ENCODE data around the gene PPAT.
"Not testable (repeated sequence)": the region's sequence is repeated elsewhere in the genome, so short reads cannot be mapped to it uniquely, and the experiment has no call there.

The PPAT gene

DNA sequence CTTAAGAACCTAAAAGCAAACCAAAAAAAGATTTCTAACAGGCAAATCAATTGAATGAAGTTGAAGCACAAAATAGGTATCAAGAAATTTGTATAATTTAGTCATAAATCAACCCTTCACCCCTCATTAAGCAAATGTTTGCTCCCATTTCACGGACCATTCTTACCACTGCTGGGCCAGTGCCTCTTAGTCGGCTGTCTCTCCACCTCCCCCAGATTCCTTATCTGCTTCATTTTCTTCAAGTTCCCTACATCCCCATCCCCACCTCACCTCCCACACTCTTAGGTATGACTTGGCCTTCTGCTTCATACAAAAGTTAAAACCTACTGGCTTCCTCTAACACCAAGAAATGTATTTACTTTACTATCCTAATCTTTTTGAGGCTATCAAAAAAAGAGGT lies 60.0 kb downstream of the PPAT start:
- no peak for DNase-seq (ENCODE audit: low read depth)

DNA sequence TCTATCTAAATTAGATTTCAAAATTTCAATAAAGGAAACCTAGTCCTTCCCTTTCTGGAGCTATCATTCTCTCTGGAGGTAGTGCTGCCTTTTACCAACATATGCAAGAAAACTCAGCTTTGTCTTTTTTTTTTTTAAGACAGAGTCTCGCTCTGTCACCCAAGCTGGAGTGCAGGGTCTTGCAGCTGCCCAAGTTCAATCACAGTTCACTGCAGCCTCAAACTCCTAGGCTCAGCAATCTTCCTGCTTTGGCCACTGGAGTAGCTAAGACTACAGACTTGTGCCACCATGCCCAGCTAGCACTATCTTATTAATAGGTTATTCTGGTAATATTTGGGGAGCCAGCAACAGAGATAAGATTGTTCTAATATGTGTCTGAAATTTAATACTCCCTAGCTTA lies 60.5 kb downstream of the PPAT start:
- DNase-seq (ENCODE audit: low read depth) = no peak

DNA sequence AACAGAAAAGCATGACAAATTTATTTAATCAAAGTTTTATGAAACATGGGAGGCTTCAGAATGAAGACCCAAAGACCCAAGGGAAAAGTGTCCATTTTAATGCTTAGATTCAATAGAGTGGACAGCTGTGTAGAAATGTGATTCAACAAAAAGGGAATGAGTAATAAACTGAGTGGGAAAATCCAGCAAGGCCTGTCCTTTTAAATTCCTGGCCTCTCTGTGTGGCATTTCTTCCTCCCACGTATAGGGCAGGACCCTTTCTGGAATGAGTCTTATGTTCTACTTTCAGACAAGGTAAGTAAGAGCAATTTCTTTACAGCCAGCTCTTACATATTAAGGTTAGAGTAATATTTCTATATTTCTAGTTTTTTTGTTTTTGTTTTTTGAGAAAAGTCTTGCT lies 62.6 kb downstream of the PPAT start:
- DNase-seq (ENCODE audit: low read depth) = peak; percentile 24

DNA sequence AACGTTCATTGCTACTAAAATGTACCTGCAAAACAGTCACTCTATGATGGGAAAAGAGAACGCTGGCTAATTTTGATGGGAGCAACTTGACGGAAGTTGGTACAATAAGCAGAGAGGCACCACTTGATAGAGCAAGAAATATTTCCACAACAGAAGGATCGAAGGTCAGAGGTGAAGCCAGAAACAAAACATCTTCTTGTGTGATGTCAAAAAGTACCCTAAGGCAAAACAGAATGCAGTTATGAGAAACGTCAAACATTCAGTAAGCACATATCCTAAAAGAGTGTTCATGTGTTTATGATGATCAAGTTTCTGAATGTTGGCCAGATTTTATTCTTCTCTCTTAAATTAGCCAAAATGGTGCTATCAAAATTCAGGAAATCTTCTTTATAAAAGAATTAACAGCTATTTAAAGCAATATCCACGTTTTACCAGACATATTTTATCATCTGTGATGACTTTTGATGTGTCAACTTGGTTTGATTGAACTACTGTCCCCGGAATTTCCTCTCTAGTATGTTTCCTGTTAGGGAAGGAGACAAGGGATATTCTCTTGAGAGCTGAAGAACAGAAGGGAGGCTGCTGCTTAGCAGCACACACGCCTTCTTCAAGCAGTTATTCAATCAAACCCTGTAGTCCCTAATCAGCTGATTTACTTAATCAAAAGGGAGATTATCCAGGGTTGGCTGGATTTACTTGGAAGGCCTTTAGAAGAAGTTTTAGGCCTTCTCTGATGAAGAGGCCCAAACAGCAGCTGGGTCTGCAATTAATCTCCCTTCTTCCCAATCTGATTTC lies 63.8 kb downstream of the PPAT start:
- no peak for DNase-seq (ENCODE audit: low read depth)

DNA sequence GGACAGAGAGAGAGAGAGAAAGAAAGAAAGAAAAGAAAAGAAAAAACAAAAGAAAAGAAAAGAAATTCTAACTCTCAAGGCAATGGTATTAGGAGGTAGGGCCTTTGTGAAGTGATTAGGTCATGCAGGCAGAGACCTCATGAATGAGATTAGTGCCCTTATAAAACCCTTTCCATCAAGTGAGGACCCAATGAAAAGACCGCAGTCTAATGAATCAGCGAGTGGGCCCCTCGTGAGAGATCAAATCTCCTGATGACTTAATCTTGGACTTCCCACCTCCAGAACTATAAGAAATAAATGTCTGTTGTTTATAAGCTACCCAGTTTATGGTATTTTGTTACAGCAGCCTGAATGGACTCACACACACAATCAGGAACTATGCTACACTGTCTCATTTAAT lies 65.0 kb downstream of the PPAT start:
- peak; percentile 20 for DNase-seq (ENCODE audit: low read depth)

DNA sequence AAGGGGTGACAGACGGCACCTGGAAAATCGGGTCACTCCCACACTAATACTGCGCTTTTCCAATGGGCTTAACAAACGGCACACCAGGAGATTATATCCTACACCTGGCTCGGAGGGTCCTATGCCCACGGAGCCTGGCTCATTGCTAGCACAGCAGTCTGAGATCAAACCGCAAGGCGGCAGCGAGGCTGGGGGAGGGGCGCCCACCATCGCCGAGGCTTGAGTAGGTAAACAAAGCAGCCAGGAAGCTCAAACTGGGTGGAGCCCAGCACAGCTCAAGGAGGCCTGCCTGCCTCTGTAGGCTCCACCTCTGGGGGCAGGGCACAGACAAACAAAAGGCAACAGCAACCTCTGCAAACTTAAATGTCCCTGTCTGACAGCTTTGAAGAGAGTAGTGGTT lies 72.4 kb downstream of the PPAT start:
- not testable (repeated sequence) for DNase-seq (ENCODE audit: low read depth)

DNA sequence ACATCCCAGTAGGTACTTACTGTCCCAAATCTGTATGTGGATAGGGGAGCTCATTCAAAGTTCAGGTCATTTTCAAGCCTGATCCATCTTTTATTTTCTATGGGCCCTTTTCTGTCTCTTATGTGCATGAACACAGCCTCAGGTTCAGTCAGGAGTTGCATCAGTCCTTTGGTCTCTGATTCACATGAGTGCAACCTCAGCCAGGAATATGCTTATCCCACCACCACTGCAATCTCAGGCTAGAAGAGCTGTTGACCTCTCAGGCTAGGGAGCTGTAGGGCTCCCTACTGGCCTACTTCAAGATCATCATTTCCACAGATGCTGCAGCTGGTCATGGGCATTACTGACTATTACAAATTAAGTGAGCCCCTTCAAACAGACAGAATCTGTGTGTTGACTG lies 75.3 kb downstream of the PPAT start:
- no peak for DNase-seq (ENCODE audit: low read depth)

DNA sequence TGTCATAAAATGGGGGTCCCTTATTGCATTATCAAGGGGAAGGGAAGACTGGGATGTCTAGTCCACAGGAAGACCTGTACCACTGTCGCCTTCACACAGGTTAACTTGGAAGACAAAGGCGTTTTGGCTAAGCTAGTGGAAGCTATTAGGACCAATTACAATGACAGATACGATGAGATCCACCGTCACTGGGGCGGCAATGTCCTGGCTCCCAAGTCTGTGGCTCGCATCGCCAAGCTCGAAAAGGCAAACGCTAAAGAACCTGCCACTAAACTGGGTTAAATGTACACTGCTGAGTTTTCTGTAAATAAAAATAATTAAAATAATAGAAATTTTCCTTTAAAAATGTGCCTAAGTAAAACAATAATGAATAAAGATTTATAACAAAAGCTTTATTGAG lies 78.8 kb downstream of the PPAT start:
- no peak for DNase-seq (ENCODE audit: low read depth)

DNA sequence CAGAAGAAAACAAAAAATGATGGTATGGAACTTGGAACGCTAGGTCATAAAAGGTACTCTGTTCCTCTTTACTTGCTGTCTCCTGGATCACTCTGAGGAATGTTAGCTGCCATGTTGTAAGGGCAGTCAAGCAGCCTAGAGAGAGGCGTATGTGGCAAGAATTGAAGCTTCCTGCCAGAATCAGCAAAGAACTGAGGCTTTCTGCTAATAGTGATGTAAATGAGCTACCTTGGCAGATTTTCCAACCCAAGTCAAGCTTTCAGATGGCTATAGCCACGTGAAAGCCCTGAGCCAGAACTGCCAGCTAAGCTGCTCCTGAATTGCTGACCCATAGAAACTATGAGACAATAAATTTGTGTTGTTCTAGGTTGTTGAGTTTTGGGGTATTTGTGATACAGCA lies 86.8 kb downstream of the PPAT start:
- DNase-seq (ENCODE audit: low read depth) = no peak

DNA sequence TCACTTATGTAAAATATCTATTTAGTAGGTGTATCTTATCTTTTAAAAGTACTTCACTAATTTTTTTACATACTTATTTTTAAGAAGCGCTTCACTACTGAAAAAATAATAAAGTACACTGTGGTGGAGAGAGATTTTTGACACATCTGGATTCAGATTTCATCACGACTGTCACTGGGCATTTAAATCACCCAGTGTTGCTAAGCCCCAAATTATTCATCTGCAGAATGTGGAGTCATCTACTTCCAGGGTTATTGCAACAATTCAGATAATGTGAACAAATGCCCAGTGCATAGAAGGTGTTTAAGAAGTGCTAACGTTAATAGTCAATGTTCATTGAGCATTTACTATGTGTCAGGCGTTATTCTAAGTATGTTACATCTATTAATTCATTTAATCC lies 90.0 kb downstream of the PPAT start:
- DNase-seq (ENCODE audit: low read depth) = no peak
